Smooth muscle cell (in vitro differentiated cells): ENCODE results near the gene BTN1A1. TPM values are rescaled to one million over a fixed set of nuclear protein-coding genes. Genes with fewer than 3 reads are reported as not detected.

ENCODE experiments used
- DNase-seq: peaks from one replicate; lab custom pipeline; 2025; ENCODE audit not compliant: unreplicated experiment; lab: John Stamatoyannopoulos, UW
- H2AFZ ChIP-seq: fragments of 200-600 bp; sonication (generic); 2 replicates; pipeline ENCODE4 v1.6.0; 2016; ENCODE audit warnings: antibody characterized with exemption, low read depth, mild to moderate bottlenecking
- H3F3A ChIP-seq: fragments of 200-600 bp; sonication (generic); 2 replicates; pipeline ENCODE4 v1.6.0; 2017; ENCODE audit warnings: antibody characterized with exemption, low read depth
- H3K27ac ChIP-seq: fragments of 200-600 bp; sonication (generic); 2 replicates; pipeline ENCODE4 v1.5.1; 2016; ENCODE audit warnings: low read depth, mild to moderate bottlenecking
- H3K27me3 ChIP-seq: fragments of 200-600 bp; sonication (generic); 2 replicates; pipeline ENCODE4 v1.6.1; 2016; ENCODE audit warnings: low read depth, mild to moderate bottlenecking
- H3K36me3 ChIP-seq: fragments of 200-600 bp; sonication (generic); 2 replicates; pipeline ENCODE4 v1.5.1; 2016; ENCODE audit warnings: low read depth
- H3K4me1 ChIP-seq: fragments of 200-600 bp; sonication (generic); 2 replicates; pipeline ENCODE4 v1.5.1; 2016; ENCODE audit warnings: low read depth
- H3K4me2 ChIP-seq: fragments of 200-600 bp; sonication (generic); 2 replicates; pipeline ENCODE4 v1.6.0; 2016; ENCODE audit warnings: mild to moderate bottlenecking
- H3K4me3 ChIP-seq: fragments of 200-600 bp; sonication (generic); 2 replicates; pipeline ENCODE4 v1.5.1; 2016; ENCODE audit warnings: mild to moderate bottlenecking
- H3K79me2 ChIP-seq: fragments of 200-600 bp; sonication (generic); 2 replicates; pipeline ENCODE4 v1.6.0; 2016; ENCODE audit warnings: low read depth, mild to moderate bottlenecking
- H3K9ac ChIP-seq: fragments of 200-600 bp; sonication (generic); 2 replicates; pipeline ENCODE4 v1.6.0; 2016; ENCODE audit warnings: low read depth
- H3K9me3 ChIP-seq: fragments of 200-600 bp; sonication (generic); replicated peaks from 2 replicates; pipeline ENCODE4 v1.5.1; 2016; ENCODE audit warnings: low read depth
- H4K20me1 ChIP-seq: fragments of 200-600 bp; sonication (generic); 2 replicates; pipeline ENCODE4 v1.6.0; 2016; ENCODE audit warnings: low read depth
- CTCF ChIP-seq: fragments of 200-600 bp; sonication (generic); IDR thresholded peaks from 2 replicates; pipeline ENCODE4 v1.5.1; 2017; ENCODE audit warnings: borderline replicate concordance, mild to moderate bottlenecking, antibody characterized with exemption; ENCODE audit not compliant: insufficient read depth, poor library complexity, severe bottlenecking
- WGBS: methylation state at CpG from one replicate; pipeline ENCODE4 v1.1.7; 2016; ENCODE audit warnings: low lambda C conversion rate; 5-methylcytosine and 5-hydroxymethylcytosine counted together
- polyA plus RNA-seq: library from polyadenylated mRNA; unstranded; fragments of >200 nt; fragmentation: Nextera tagmentation; extraction: Ambion mirVana; gene quantifications from 2 replicates; pipeline ENCODE4 v1.2.1, GENCODE V29; 2016
- total RNA-seq: library from RNA; depleted of rRNA; stranded (reverse); fragments of >200 nt; gene quantifications from 2 replicates; pipeline ENCODE4 v1.2.3, GENCODE V29; 2014

BTN1A1 gene
- total and polyA plus RNA-seq, 2 experiments from 2014 or later, result not detected

GRCh38 chr6:26473758-26474438 is 26.2 kb upstream of the BTN1A1 start:
- peaks cover 26% of the 10 kb centered on the region for H3K4me1 ChIP-seq
- H3K9ac ChIP-seq, result peak overlapping the region; percentile 44
- H3K27me3 ChIP-seq, result no peaks in the 10 kb centered on the region
- TF ChIP-seq CTCF, result no peak
- H3K27ac ChIP-seq, result peak overlapping the region; percentile 90
- H3K79me2 ChIP-seq, result no peaks in the 10 kb centered on the region
- H2AFZ ChIP-seq, result peak overlapping the region; percentile 78
- peaks cover 20% of the 10 kb centered on the region for H3F3A ChIP-seq
- no peaks in the 10 kb centered on the region for H4K20me1 ChIP-seq
- peak overlapping the region; percentile 59 for H3K4me3 ChIP-seq
- H3K4me2 ChIP-seq, result peak overlapping the region; percentile 84
- 12% methylated on average over 12 of the region's 12 CpGs for WGBS
- no peaks in the 10 kb centered on the region for H3K36me3 ChIP-seq
- no peak for DNase-seq
- H3K9me3 ChIP-seq, result no peaks in the 10 kb centered on the region

- no peaks in the 10 kb centered on the region for H3K27me3 ChIP-seq
- no peaks in the 10 kb centered on the region for H3K9me3 ChIP-seq
- peak overlapping the region; percentile 78 for H2AFZ ChIP-seq
- TF ChIP-seq CTCF, result no peak
- peak overlapping the region; percentile 84 for H3K4me2 ChIP-seq
- DNase-seq, result no peak
- no peaks in the 10 kb centered on the region for H4K20me1 ChIP-seq
- peak overlapping the region; percentile 90 for H3K27ac ChIP-seq
- H3K9ac ChIP-seq, result peak overlapping the region; percentile 44
- peak overlapping the region; percentile 59 for H3K4me3 ChIP-seq
- 83% methylated on average over 2 of the region's 2 CpGs for WGBS
- H3K4me1 ChIP-seq, result peaks cover 26% of the 10 kb centered on the region
- peaks cover 20% of the 10 kb centered on the region for H3F3A ChIP-seq
- no peaks in the 10 kb centered on the region for H3K36me3 ChIP-seq
- no peaks in the 10 kb centered on the region for H3K79me2 ChIP-seq
These were observed 25.6 kb upstream of the BTN1A1 start for GRCh38 chr6:26474439-26474881.

- H3K4me1 ChIP-seq, result peaks cover 26% of the 10 kb centered on the region
- peak overlapping the region; percentile 84 for H3K4me2 ChIP-seq
- 76% methylated on average over 7 of the region's 7 CpGs for WGBS
- peak overlapping the region; percentile 7 for H3K27ac ChIP-seq
- no peak for TF ChIP-seq CTCF
- DNase-seq, result no peak
- H2AFZ ChIP-seq, result no peak overlapping the region
- no peaks in the 10 kb centered on the region for H3K79me2 ChIP-seq
- H3K27me3 ChIP-seq, result no peaks in the 10 kb centered on the region
- H4K20me1 ChIP-seq, result no peaks in the 10 kb centered on the region
- H3K9ac ChIP-seq, result no peak overlapping the region
- no peaks in the 10 kb centered on the region for H3K9me3 ChIP-seq
- no peak overlapping the region for H3K4me3 ChIP-seq
- H3K36me3 ChIP-seq, result no peaks in the 10 kb centered on the region
- H3F3A ChIP-seq, result peaks cover 13% of the 10 kb centered on the region
These were observed 24.0 kb upstream of the BTN1A1 start for GRCh38 chr6:26475823-26476729.
